Globus pallidus (tissue), 1 donor: ENCODE measurements around the gene PCK2.
"Not testable (repeated sequence)": the region's sequence is repeated elsewhere in the genome, so short reads cannot be mapped to it uniquely, and the experiment has no call there.

Experiments
- DNase-seq: peaks from one replicate; pipeline ENCODE4 v3.0.0-alpha.2; 2015; ENCODE audit warnings: low spot score

PCK2 gene

DNA sequence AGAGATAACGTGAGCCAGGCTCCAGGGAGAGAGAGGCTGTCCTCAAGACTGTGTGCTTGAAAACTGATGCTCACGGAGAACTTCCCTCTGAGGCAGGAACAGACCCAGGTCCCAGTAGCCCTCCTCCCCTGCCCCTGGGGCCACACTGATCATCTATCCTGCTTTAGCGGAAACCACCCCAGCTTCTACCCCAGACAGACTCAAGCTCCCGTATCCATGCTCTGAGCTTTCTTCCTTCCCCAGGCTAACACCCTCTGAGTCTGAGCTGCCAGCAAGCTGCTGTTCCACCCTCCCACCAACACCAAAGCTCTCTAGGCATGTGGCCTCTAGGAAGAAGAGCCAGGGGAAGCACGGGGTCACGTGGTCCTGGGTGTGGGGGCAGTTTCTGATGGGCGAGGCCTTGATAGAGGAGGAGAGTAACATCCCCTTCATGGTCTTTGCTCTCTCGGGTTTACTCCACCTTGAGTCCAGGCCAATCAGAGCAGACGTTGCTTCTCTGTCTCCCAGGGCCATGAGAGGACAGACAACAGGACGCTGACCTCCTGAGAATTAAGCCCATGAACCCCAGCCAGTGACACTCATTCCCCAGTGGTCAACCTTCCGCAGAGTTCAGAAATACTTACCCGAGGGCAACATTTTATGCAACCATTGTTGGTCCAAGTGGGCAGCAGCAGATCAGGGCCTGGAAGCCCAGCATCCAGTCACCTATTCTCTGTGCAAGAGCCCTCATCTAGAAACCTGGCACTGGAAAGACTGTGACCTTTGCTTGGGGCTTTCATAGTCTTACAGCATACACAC, 1.4 kb downstream of the PCK2 start:
- DNase-seq, result no peak

DNA sequence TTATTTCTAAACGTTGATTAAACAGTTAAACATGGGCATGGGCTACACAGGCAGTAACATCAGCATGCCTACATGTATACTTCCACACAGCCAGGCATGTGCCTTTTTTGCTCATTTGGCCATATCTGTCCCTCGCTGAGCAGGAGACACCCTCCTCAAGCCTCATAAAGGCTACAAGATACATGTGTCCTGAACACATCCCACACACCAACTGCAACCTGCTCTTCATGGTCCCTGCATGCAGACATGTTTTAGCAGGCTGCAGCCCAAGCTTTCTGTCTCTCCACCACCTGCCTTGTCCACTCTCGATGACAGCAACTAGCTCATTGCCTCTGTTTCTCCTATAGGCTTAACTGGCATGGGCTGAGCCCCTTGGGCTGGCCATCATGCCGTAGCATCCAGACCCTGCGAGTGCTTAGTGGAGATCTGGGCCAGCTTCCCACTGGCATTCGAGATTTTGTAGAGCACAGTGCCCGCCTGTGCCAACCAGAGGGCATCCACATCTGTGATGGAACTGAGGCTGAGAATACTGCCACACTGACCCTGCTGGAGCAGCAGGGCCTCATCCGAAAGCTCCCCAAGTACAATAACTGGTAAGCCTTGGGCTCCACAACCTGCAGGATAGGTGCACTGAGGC, 2.6 kb downstream of the PCK2 start:
- DNase-seq, result no peak

DNA sequence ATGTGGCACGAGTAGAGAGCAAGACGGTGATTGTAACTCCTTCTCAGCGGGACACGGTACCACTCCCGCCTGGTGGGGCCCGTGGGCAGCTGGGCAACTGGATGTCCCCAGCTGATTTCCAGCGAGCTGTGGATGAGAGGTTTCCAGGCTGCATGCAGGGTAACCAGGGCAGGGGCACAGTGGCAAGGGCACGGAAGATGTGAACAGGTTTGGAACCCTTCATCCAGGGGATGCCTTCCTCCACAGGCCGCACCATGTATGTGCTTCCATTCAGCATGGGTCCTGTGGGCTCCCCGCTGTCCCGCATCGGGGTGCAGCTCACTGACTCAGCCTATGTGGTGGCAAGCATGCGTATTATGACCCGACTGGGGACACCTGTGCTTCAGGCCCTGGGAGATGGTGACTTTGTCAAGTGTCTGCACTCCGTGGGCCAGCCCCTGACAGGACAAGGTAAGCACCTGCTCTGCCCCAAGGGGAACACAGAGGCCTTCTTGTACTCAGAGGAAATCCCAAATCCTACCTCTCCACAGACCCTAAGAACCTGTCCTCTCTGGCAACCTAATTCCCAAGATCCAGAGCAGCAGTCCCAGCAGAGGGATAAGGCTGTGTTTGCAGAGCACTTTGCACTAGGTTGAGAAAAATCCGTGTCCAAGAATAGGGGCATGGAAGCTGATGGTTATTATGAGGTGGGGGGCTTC, 4.3 kb downstream of the PCK2 start:
- no peak for DNase-seq

DNA sequence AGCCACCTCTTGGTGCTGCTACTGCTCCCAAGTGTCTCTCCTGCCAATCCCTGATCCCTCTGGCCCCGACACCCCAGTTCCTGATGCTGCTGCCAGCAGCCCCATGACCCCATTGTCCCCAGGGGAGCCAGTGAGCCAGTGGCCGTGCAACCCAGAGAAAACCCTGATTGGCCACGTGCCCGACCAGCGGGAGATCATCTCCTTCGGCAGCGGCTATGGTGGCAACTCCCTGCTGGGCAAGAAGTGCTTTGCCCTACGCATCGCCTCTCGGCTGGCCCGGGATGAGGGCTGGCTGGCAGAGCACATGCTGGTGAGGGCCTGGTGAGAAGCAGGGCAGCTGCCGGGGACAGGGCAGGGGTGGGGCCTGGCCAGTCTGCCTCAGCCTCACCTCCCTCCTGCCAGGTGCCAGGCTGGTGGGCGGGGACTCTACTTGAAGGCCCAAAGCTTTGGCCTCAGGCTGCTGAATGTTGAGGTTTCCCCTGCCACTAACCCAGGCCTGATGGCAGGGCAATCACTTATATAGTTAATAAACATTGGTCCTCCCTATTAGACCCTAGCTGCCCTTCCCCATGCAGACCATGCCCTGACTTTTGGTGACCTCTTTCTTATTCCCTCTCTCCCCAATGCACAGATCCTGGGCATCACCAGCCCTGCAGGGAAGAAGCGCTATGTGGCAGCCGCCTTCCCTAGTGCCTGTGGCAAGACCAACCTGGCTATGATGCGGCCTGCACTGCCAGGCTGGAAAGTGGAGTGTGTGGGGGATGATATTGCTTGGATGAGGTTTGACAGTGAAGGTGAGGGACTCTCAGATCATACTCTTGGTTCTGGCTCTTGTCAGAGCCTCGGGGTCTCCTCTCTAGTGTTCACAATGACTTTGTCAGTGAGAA, 5.1 kb downstream of the PCK2 start:
- peak; percentile 43 for DNase-seq

DNA sequence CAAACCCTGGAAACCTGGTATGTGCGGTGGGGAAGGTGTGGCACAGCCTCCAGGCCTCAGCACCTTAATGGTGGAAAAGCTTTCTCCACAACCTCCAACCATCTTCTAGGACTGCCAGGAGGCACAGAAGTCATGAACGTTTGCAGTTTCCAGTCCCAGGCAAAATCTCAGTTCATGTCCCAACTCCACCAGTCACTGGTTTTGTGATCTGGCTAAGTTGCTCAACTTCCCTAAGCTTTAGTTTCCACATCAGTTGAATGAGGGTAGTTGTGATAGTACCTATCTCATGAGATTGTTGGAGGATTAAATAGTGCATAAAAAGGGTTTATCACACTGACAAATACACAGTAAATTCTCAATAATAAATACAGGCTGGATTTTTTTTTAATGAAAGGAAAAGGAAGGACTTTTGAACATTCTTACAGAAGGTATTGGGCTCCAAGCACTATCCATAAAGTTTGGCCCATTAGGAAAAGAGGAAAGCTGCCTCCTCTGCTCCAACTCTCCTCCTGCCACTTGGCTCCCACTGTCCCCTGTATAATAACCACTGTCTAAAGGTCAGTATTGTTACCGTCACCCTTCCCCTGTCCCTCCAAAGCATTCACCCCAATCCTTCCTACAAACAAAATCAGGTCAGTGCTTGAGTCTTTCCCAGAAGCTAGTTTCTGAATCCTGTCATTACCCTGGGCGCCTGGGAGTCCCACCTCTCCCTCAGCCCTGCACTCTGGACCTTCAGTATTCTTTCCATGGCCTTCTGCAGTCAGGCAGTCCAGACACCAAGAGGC, 6.3 kb downstream of the PCK2 start:
- no peak for DNase-seq

DNA sequence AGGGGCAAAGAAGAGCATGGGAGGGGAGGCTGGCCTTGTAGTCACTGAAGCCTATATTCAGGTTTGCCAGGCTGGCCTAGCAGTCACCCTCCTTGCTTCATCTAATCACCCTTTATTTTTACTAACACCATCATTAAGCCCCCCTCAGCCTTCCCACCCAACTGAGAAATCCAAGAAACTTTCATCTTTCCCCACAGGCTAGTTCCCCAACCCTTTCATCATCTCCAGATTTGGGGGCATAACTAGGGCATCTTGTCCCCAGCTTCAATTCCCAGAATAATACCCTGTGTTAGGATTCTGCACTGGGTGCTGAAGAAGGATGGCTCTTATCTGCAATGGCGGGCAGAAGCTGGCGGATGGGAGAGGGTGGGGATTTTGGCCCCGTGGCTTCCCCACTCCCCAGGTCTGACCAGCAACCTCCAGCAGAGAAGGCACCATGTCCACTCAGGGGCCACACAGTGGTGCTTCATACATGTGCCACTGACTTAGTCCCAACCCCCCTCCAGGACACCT, 6.9 kb downstream of the PCK2 start:
- no peak for DNase-seq

DNA sequence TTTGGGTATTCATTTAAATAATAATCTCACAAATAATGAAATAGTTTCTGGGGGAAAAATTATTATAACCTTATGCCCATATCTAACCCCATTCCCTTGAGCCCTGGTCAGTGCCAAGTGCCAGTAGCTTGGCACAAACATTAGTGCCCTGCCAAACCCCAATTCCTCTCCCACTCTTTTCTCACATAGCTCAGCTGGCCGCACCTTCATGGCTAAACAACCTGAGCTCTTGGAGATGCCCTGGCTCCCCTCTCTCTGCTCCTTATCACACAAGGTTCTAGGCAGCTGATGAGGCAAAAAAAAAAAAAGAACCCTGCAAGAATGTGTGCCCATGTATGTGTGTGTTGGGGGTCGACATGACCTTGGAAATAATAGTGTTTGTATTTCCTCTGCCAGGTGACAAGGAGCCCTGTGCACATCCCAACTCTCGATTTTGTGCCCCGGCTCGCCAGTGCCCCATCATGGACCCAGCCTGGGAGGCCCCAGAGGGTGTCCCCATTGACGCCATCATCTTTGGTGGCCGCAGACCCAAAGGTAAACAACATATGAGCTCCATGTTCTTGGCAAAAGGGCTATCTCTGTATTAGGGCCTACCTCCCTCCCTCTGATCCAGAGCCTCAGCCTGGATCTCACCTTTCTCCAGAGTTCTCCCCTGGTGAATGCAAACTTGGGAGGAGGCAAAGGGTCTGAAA, 8.4 kb downstream of the PCK2 start:
- DNase-seq, result no peak

DNA sequence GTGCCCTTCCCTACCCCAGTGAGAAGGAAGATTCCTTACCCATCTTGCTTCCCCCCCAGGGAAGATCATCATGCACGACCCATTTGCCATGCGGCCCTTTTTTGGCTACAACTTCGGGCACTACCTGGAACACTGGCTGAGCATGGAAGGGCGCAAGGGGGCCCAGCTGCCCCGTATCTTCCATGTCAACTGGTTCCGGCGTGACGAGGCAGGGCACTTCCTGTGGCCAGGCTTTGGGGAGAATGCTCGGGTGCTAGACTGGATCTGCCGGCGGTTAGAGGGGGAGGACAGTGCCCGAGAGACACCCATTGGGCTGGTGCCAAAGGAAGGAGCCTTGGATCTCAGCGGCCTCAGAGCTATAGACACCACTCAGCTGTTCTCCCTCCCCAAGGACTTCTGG, 9.3 kb downstream of the PCK2 start:
- DNase-seq, result no peak

DNA sequence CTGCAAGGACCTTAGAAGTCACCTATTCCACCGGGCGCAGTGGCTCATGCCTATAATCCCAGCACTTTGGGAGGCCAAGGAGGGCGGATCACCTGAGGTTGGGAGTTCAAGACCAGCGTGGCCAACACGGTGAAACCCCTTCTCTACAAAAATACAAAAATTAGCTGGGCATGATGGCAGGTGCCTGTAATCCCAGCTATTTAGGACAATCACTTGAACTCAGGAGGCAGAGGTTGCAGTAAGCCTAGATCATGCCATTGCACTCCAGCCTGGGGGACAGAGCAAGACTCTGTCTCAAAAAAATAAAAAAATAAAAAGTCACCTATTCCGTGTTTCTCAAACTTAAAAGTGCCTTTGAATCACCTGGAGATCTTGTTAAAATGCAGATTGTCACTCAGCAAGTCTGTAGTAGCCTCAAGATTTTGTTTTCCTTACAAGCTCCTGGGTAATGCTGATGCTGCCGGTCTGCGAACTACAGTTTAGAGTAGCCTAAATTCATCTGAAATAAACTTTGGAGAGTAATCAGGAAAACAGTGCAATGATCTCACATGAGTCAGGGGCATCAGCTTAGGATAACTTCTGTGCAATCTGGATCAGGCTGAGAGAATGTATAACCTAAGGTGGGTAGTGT, 11.6 kb downstream of the PCK2 start:
- not testable (repeated sequence) for DNase-seq

DNA sequence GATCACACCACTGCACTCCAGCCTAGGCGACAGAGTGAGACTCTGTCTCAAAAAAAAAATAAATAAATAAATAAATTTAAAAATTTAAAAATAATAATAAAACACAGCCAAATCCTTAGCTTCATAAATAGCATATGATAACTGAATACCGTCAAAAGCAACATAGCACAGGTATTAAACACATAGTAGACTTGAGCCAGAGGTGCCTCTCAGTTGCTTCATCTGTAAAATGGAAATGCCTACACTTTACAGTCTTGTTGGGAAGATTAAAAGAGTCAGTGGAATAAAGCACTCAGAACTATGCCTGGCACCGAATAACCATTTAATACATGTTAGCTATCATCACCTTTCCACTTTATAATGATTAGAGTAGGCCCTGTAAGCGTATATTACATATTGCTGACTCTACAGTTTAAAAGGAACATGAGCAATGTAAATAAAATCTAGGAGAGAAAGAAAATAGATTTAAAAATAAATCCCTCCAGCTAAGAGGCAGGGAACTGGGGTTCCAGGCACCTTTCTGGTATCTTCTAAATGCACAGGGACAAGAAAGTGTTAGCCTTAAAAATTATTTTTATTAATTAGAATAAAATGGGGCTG, 12.7 kb downstream of the PCK2 start:
- DNase-seq, result no peak

DNA sequence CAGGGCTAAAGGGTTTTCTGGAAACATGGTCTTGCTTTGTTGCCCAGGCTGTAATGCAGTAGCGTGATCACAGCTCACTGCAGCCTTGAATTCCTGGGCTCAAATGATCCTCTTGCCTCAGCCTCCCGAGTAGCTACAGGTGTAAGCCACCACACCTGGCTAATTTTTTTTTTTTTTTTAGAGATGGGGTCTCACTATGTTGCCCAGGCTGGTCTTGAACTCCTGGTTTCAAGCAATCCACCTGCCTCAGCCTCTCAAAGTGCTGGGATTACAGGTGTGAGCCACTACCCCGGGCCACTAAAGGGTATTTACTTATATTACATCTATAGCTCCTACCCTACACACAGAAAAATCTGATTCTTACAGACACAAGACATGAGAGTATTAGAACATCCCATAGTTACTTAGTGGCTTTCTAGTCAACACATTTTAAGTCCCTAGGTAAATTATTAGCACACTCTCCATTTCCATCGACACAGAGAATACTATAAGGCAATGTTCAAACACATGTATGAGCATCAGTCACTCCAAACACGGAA, 14.3 kb downstream of the PCK2 start:
- DNase-seq, result no peak

DNA sequence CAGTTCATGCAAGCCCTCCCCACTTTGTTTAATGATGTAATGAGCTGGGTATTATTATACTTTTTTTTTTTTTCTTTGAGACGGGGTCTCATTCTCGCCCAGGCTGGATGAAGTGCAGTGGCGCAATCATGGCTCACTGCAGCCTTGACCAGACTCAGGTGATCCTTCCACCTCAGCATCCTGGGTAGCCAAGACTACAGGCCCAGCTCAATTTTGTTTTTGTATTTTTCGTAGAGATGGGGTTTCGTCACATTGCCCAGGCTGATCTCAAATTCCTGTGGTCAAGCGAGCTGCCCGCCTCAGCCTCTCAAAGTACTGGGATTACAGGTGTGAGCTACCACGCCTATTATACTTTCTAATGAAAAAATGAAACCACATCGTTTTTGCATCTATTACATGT, 15.9 kb downstream of the PCK2 start:
- DNase-seq, result no peak

DNA sequence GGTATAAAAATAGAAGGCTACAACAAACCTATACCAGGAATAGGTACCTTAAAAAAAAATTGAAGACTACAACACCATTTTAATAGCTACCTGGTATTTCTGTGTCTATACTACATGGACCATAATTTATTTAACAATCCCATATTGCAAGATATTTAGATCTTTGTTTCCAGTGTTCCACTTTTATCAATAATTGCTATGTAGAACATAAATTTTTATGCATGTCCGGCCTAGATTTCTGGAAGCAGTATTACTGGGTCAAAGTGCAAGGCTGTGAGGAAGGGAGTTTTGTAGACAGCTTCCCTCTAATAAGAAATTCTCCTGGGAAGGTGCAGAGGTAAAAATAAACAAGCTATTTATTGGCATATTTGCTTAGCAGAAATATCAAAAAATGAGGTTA, 16.4 kb downstream of the PCK2 start:
- no peak for DNase-seq

DNA sequence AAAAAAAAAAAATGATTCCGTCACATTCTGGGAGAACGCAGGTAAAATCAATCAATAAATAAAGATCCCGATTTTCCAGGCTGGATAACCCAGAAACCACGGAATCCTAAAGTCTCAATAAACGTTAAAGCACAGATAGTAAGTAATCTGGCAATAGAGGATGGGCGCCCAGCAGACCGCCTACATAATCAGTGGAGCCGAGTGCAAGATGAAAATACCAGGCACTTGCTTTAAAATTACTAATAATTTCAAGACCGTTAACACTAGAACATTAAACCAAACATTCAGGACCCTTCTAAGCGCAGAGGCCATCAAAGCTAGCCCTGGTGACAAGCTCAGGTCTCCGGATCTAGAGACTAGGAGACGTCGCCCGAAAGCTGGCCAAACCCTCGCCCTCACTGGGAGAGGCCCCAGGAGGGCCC, 19.3 kb downstream of the PCK2 start:
- DNase-seq, result no peak

DNA sequence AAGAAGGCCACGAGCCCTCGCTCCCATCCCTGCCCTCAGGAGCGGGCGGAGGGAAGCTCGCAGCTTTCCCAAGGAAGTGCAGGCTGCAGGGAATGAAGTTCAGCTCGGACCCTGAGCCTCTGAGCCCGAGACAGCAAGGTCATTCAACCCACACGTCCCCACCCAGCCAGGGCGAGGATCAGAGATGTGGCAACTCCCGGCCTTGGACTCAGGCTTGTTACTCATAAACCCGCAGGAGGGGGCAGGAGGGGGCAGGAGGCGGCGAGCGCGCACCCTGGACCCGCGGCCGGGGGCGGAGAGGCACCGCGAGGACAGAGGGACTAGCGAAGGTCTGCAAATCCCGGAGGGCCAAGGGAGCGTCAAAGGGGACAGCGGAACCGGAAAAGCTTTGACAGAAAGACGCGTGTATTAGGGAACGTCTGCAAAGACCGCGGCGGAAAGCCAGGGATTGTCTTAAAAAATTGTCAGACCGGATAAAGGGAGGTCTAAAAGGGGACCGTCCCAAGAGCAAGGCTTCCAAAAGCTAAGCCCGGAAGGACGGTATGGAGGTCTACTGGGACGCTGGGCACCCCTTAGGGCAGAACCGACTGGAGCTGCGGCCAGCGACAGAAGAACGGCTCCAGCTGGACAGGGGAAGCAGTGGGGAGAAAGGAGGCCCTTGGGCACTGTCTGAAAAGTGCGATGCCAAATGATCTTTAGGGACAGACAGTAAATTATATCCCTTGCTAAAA, 19.9 kb downstream of the PCK2 start:
- DNase-seq, result no peak

DNA sequence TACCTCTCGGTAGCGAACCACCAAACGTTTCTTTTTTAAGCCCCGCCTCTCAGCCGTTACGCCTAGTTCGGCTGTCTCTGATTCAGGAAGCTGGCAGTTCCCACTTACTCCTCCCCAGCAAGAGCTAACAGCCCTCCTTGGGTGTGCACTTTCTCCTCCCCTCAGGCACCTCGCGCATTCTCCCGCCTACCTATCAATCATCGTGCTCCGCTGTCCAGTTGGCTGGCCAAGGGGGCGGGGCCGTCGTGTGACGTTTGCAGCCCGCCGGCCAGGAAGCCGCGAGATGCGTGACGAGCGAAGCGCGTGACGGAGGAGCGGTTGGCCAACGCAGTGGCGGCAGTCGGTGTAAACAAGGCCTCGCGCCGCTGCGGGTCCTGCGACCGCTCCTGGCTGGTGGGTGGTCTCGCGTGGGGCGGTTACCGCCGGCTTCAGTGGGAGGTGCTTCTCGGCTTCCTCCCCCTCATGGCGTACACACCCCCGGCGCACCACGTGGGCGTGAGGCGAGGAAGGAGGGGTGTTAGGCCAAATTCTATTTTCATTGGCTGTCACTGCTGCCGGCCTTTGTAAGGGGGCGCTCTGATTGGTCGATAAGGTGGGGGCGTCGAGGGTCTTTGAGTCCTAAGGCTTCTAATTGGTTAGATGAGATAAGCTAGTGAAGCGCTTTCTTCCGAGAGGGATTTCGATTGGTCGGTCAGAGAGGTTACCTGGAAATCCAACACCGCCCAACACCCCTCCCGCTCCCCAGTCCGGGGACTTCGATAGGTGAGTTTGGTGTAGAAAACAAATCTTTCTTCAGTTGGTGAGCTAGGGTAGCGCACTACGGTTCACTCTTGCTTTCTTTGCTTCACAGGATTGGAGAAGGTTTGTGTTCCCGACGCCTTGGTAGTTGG, 20.7 kb downstream of the PCK2 start, which contains the start of the genes DCAF11 and NRL:
Gene DCAF11 (plus strand): TSS at position 246 of the 890 bp plus-strand sequence. CDS start 818 bp downstream, outside the sequence.
Gene NRL (minus strand): TSS at position 418 of the 890 bp plus-strand sequence. CDS start 32,101 bp downstream, outside the sequence.
- peak; percentile 100 for DNase-seq

DNA sequence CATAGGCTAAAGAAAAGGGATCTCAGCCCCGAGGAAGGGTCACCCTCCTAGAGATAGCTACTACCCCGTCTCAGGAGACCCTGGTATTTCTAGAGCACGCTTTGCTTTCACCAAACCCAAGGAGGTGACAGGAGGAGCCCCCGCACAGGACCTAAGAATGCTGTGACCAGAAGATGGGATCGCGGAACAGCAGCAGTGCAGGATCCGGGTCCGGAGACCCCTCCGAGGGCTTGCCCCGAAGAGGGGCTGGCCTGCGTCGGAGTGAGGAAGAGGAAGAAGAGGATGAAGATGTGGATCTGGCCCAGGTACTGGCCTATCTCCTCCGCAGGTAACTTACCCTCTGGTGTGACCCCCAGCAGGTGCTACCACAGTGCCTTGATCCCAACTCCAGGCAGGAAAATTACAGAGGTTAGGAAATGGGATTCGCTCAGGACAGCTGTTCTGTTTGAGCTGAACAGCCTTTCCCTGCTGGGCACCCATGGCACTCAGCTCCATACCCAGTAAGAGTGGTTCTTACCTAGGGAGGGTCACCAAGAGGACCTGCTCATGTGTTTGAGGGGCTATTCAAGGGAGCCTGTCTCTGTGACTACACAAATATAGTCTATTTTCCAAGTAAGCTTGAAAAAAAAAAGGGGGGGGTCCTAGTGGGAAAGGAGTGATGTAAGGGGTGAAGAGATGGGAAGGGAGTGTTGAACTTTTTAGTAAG, 21.5 kb downstream of the PCK2 start:
- no peak for DNase-seq
